ENCODE data around the gene PCNX2. TPM values are rescaled to one million over a fixed set of nuclear protein-coding genes. Genes with fewer than 3 reads are reported as not detected.

The PCNX2 gene
- total RNA-seq, 1 experiment from 2014 or later, result 9.1 TPM

GRCh38 chr1:233080286-233080685 is 215.2 kb downstream of the PCNX2 start:
- H3K4me3 ChIP-seq (ENCODE audit: low read depth, low read length, poor library complexity, severe bottlenecking), result no peak overlapping the region
- DNase-seq (ENCODE audit: low spot score), result no peak
- TF ChIP-seq EZH2 (IDR thresholded peaks at IDR 0.05; ENCODE audit: borderline replicate concordance, low read depth, low read length, poor library complexity, severe bottlenecking), result no peak
- TF ChIP-seq, protein P1, sequence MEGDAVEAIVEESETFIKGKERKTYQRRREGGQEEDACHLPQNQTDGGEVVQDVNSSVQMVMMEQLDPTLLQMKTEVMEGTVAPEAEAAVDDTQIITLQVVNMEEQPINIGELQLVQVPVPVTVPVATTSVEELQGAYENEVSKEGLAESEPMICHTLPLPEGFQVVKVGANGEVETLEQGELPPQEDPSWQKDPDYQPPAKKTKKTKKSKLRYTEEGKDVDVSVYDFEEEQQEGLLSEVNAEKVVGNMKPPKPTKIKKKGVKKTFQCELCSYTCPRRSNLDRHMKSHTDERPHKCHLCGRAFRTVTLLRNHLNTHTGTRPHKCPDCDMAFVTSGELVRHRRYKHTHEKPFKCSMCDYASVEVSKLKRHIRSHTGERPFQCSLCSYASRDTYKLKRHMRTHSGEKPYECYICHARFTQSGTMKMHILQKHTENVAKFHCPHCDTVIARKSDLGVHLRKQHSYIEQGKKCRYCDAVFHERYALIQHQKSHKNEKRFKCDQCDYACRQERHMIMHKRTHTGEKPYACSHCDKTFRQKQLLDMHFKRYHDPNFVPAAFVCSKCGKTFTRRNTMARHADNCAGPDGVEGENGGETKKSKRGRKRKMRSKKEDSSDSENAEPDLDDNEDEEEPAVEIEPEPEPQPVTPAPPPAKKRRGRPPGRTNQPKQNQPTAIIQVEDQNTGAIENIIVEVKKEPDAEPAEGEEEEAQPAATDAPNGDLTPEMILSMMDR (conservative IDR thresholded peaks at IDR 0.05; ENCODE audit: low read depth, low read length), result no peak
- POLR2A ChIA-PET (ENCODE audit: low non-redundant PET), result no interaction called here
- intact Hi-C loops (cut with micrococcal nuclease; ENCODE audit: unreplicated experiment), result no loop called here
- H3K4me1 ChIP-seq (ENCODE audit: insufficient read depth, low read length, poor library complexity, severe bottlenecking), result no peaks in the 10 kb centered on the region
- H3K36me3 ChIP-seq (ENCODE audit: insufficient read depth, low read length, poor library complexity, severe bottlenecking), result no peaks in the 10 kb centered on the region
- no peaks in the 10 kb centered on the region for H3K27me3 ChIP-seq (replicated peaks; ENCODE audit: insufficient read depth, low read depth, low read length, poor library complexity)
- CTCF ChIA-PET, result no interaction called here
- no TSS peak for BruUV-seq (replicated peaks)
- no peaks in the 10 kb centered on the region for H3K9me3 ChIP-seq (ENCODE audit: low read depth, low read length, poor library complexity, severe bottlenecking)
- no peak overlapping the region for H3K27ac ChIP-seq (ENCODE audit: low read depth, low read length, poor library complexity, severe bottlenecking)

DNA sequence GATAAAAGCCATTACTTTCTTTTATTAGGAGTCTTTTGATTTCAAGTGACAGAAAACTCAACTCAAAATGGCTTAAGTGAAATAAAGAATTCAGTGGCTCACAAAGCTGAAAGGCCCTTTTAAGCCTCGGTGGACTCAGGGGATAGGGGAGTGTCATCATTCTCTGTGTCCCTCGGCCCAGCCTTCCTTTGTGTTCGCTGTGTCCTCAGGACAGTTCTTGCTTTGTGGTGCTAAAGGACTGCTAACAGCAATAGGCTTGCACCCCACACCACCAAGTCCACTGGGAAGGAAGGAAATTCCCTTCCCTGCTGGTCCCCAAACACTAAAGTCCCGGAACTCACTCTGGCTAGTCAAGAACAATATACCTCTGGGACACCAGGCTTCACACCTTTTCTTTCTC is 216.0 kb downstream of the PCNX2 start:
- ChIA-PET POLR2A (ENCODE audit: low non-redundant PET) (no interaction called here), CTCF (no interaction called here)
- Histone ChIP-seq H3K9me3 (ENCODE audit: low read depth, low read length, poor library complexity, severe bottlenecking) (no peaks in the 10 kb centered on the region), H3K27me3 (replicated peaks; ENCODE audit: insufficient read depth, low read depth, low read length, poor library complexity) (no peaks in the 10 kb centered on the region), H3K4me3 (ENCODE audit: low read depth, low read length, poor library complexity, severe bottlenecking) (no peak overlapping the region), H3K4me1 (ENCODE audit: insufficient read depth, low read length, poor library complexity, severe bottlenecking) (no peaks in the 10 kb centered on the region), H3K27ac (ENCODE audit: low read depth, low read length, poor library complexity, severe bottlenecking) (no peak overlapping the region), H3K36me3 (ENCODE audit: insufficient read depth, low read length, poor library complexity, severe bottlenecking) (no peaks in the 10 kb centered on the region)
- TF ChIP-seq, protein P1 (conservative IDR thresholded peaks at IDR 0.05; ENCODE audit: low read depth, low read length), result no peak
- no peak for TF ChIP-seq EZH2 (IDR thresholded peaks at IDR 0.05; ENCODE audit: borderline replicate concordance, low read depth, low read length, poor library complexity, severe bottlenecking)
- intact Hi-C loops (cut with micrococcal nuclease; ENCODE audit: unreplicated experiment), result no loop called here
- BruUV-seq (replicated peaks), result no TSS peak
- DNase-seq (ENCODE audit: low spot score), result no peak

DNA sequence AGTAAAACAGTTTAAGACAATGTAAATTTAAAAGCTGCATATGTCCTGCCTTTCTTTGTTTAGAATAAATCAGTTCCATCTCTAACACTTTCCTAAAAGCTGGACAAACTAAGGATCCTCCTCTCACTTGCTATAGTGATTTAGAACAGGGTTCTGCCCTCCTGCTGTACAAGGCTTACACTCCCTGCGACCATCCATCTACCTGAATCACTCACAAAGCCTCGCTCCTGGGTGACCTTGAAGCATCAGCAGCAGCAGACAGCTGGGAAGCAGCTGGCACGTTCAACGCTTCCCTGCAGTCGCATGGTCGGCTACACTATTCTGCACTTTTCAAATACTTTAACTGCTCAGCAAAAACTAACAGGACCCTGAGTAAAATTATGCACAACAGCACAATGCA is 217.1 kb downstream of the PCNX2 start:
- intact Hi-C loops (cut with micrococcal nuclease; ENCODE audit: unreplicated experiment), result no loop called here
- H3K27me3 ChIP-seq (replicated peaks; ENCODE audit: insufficient read depth, low read depth, low read length, poor library complexity), result no peaks in the 10 kb centered on the region
- H3K36me3 ChIP-seq (ENCODE audit: insufficient read depth, low read length, poor library complexity, severe bottlenecking), result no peaks in the 10 kb centered on the region
- no peak for DNase-seq (ENCODE audit: low spot score)
- no peaks in the 10 kb centered on the region for H3K4me1 ChIP-seq (ENCODE audit: insufficient read depth, low read length, poor library complexity, severe bottlenecking)
- CTCF ChIA-PET, result no interaction called here
- H3K4me3 ChIP-seq (ENCODE audit: low read depth, low read length, poor library complexity, severe bottlenecking), result no peak overlapping the region
- BruUV-seq (replicated peaks), result no TSS peak
- POLR2A ChIA-PET (ENCODE audit: low non-redundant PET), result no interaction called here
- H3K9me3 ChIP-seq (ENCODE audit: low read depth, low read length, poor library complexity, severe bottlenecking), result no peaks in the 10 kb centered on the region
- H3K27ac ChIP-seq (ENCODE audit: low read depth, low read length, poor library complexity, severe bottlenecking), result no peak overlapping the region
- TF ChIP-seq, protein P1 (conservative IDR thresholded peaks at IDR 0.05; ENCODE audit: low read depth, low read length), result no peak
- no peak for TF ChIP-seq EZH2 (IDR thresholded peaks at IDR 0.05; ENCODE audit: borderline replicate concordance, low read depth, low read length, poor library complexity, severe bottlenecking)
